GM10847 (cell line): Measurements from ENCODE around the gene COL4A3.

ENCODE experiments used
- POLR2A ChIP-seq: IDR thresholded peaks from 2 replicates; pipeline ENCODE4 v1.6.1; 2011; ENCODE audit not compliant: insufficient read length; ENCODE audit errors: extremely low read depth

COL4A3 gene

GRCh38 chr2:227150222-227150936 lies 14.0 kb upstream of the COL4A3 start:
- TF ChIP-seq POLR2A: no peak

DNA sequence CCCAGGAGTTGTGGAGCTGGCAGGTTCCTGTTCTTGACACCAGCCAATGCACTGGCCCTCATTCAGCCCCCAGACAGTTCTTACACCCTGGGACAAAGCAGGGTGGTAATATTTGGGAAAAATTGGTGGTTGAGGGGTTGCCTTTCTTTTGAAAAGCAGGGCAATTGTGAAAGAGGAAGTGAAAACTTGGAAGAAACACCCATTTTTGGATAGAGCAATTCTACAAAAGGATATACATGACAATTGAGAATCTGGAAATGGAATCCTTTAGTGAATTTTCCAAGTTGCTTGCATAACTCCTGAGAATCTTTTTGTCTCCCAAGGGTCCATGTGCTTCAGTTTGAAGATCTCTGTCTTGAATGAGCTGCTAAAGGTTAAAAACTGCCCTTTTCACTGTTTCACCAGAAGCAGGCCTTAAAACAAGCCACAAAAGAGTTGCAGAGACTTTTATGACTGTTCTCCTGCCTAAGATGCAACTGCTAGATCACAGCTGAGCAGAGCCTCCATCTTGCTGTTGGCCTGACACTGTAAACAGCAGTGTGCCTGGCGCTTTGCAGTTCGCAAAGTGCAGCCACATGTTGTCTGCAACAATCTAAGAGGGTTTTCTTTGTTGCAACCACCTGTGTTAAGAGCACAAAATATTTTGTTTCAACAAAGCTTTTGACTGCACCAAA lies 12.2 kb upstream of the COL4A3 start:
- TF ChIP-seq POLR2A: no peak

DNA sequence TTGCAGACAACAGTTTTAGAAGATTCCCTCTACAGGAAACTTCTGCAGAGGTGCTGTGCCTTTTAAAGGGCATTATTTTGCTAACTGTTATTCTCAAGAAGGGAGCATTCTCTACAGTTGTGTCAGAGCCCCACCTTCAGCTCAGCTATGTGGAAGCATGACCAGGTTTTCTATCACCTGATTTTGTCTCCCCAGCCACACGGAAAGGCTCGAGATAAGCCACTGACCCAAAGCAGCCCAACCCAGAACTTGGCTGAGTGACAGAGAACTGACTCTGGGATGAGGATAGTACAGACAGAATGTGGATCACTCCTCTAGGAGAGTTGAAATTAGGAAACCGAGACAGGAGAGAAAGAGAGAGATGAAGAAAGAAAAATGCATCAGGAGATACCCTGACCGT lies 11.1 kb upstream of the COL4A3 start:
- TF ChIP-seq POLR2A: no peak

- TF ChIP-seq POLR2A: no peak
Measured at GRCh38 chr2:227153758-227154486, 10.5 kb upstream of the COL4A3 start.

GRCh38 chr2:227154986-227155774 lies 9.2 kb upstream of the COL4A3 start:
- TF ChIP-seq POLR2A: no peak

DNA sequence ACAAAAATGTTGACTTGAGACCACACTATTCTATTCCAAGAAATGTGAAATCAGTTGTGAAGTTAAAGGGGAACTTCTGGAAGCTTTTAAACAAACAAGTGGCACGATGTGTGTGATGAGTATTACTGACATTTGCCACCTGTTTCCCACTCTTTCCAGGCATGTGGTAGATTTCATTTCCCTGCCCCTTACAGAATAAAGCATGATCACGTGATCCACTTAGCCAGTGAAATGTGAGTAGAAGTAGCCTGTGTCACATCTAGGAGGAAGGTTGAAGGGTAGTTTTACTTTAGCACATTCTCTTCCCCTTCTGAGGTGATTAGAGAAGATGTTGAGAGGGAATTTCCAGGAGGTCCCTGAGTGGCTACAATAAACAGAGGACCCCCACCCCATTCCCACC lies 4.3 kb upstream of the COL4A3 start:
- TF ChIP-seq POLR2A: no peak

DNA sequence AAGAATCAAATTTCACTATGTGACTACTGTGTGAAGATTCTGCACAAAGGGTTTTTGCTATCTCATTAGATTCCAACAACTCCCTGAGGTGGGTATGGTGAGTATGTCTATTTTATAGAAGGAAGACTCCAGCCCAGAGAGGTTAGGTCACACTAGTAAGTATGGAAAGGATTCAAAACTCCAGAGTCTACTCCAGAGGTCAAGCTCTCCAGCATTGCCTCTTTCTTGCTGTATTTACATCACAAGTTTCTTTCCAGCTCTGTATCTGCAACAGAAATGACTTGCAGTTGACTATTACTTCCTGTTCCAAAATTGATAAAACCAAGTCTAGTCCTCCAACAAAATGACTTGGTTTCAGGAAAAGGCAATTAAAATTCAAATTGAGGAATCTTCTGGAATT lies 2.5 kb upstream of the COL4A3 start:
- no peak for TF ChIP-seq POLR2A

DNA sequence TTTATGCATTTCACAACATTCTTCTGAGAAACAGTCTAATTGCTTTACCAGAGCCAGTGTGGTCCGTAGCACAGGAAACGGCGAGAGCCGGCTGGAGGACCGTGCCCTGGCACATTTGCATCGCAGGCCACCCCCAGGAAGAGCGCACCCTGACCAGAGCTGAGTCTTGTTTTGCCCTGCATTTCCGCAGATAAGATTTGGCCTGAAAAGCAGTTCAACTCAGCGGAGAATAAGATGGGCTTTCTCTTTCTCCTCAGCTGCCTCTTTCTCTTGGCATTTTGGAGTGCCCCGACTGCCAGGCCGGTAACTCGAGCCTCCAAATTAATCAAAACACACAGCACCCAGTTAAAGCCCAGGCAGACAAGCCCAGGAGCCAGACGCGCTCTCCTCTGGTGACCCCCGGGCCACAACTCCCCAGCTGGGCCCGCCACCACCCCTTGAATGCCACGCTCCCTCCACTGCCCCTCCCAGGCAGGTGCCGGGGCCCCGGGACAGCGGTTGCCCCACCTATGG lies 883 bp upstream of the COL4A3 start:
- no peak for TF ChIP-seq POLR2A

GRCh38 chr2:227164763-227165291 lies 403 bp downstream of the COL4A3 start:
- no peak for TF ChIP-seq POLR2A

- no peak for TF ChIP-seq POLR2A
Measured at GRCh38 chr2:227177592-227178336, 13.3 kb downstream of the COL4A3 start.

- TF ChIP-seq POLR2A: no peak
Measured at GRCh38 chr2:227179988-227180685, 15.7 kb downstream of the COL4A3 start.

DNA sequence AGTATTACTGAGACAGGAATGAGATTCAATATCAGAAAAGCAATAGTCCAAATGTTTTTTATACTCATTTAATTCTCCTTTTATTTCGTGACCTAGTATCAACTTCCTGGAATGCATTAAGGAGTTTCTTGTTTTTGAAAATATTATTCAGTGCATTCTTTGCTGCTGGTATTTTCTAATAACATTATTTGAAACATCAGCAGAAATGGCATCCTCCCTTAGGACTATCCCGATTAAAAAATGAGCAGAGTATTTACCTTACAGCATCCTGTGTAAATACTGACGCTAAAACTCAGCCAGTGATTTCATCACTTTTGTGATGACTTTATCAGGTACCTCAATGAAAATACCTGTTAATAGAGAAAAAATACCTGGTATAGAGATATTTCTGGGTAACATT lies 16.3 kb downstream of the COL4A3 start:
- TF ChIP-seq POLR2A: no peak

DNA sequence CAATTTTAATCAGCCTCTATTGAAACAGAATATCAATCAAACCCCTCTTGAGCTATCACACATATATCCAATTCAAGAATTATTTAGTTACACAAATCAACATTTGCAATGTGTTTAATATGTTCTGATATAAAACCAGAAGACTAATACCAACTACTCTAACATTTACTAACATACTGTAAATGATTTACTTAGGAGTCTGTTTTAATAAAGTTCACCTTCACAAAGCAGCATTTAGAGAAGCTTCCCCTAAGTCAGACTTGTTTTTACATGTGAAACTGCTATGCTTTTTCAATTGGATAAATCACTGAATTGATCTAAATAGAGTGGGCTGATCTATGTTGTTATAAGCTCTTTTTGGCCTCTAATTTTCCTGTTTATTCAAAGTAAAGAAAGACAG lies 18.3 kb downstream of the COL4A3 start:
- TF ChIP-seq POLR2A: no peak
